ENCODE measurements around the gene FAM117A. TPM values are rescaled to one million over a fixed set of nuclear protein-coding genes. Genes with fewer than 3 reads are reported as not detected.

FAM117A gene
- total and polyA plus RNA-seq, 2 of the 8 experiments (the other 6 are each of a cell fraction or from before 2014, with no cell fraction given), result 28.4 to 45.7 TPM

GRCh38 chr17:49703557-49704277 lies 60.2 kb downstream of the FAM117A start:
- no peak overlapping the region for H3K4me3 ChIP-seq (ENCODE audit: extremely low read depth in 1 of 4, insufficient read depth in 2 of 4, low read depth in 3 of 4, low read length in 4 of 4)
- no peak overlapping the region; the same call in 1 of the 2 replicates for H4K8ac ChIP-seq (ENCODE audit: extremely low read depth, insufficient read depth, low read length)
- H2BK120ac ChIP-seq (replicated peaks; ENCODE audit: low read depth, low read length), result no peak overlapping the region
- H2BK5ac ChIP-seq (ENCODE audit: low read depth, low read length), result no peak overlapping the region
- ChIA-PET POLR2A (ENCODE audit: partially characterized antibody) (interaction anchor here (1.0 to 1.8 kb wide), 4 partner anchors 60 to 162 kb away, joined by 3 to 4 read pairs (median 4); partner anchors contain the start of gene FAM117A), CTCF (ENCODE audit: partially characterized antibody) (interaction anchor here (0.8 to 19.2 kb wide), 25 partner anchors 8 to 293 kb away, joined by 3 to 310 read pairs (median 4); partner anchors contain the start of genes NXPH3 and SPOP)
- H3K4me1 ChIP-seq (replicated peaks in 1 of 4; ENCODE audit: control insufficient read depth in 3 of 4, insufficient read depth in 4 of 4, low read length in 3 of 4), result peaks cover 2 to 4% (median 3%) of the 10 kb centered on the region in 4 experiments; a peak in 6 of 7 replicates
- WGBS, 2 experiments (ENCODE audit: extremely low coverage in 1 of 2, insufficient coverage in 1 of 2, insufficient read length in 1 of 2, insufficient replicate concordance in 2 of 2, low coverage in 1 of 2, low lambda C conversion rate in 2 of 2, missing lambda C conversion rate in 1 of 2), result 90% methylated on average over 6 of the region's 6 CpGs; no CpG with 5 or more reads in 1 of the 2 experiments
- H3K9me3 ChIP-seq (ENCODE audit: insufficient read depth in 2 of 2, low read depth in 1 of 2, low read length in 1 of 2), result no peaks in the 10 kb centered on the region
- H2BK12ac ChIP-seq (ENCODE audit: low read depth, low read length), result no peak overlapping the region
- no peak overlapping the region for H3K56ac ChIP-seq (replicated peaks; ENCODE audit: insufficient read length, low read depth, low read length)
- H3K23ac ChIP-seq (ENCODE audit: insufficient read length), result no peak overlapping the region
- no peak overlapping the region for H2AK5ac ChIP-seq (ENCODE audit: low read depth, low read length)
- H4K5ac ChIP-seq (ENCODE audit: insufficient read length, low read depth, low read length), result no peak overlapping the region
- no peak overlapping the region for H3K14ac ChIP-seq (ENCODE audit: insufficient read length)
- no peaks in the 10 kb centered on the region for H4K20me1 ChIP-seq (replicated peaks in 1 of 2; ENCODE audit: control insufficient read depth in 1 of 2, insufficient read depth in 2 of 2, low read length in 2 of 2)
- H3K27ac ChIP-seq (ENCODE audit: low read depth, low read length), result no peak overlapping the region
- H3K79me2 ChIP-seq (ENCODE audit: control insufficient read depth in 1 of 2, insufficient read depth in 2 of 2, low read length in 2 of 2), result peaks cover 2 to 20% of the 10 kb centered on the region in 2 experiments; a peak in 3 of 4 replicates
- FAIRE-seq, result peak; percentile 45
- DNase-seq (ENCODE audit: low read depth in 1 of 2, low spot score in 2 of 2), result no peak
- no peak overlapping the region for H4K91ac ChIP-seq (replicated peaks; ENCODE audit: insufficient read length, low read length)
- no peak overlapping the region for H3K9ac ChIP-seq (replicated peaks in 1 of 4; ENCODE audit: extremely low read depth in 1 of 4, low read depth in 3 of 4, low read length in 3 of 4)
- H2AFZ ChIP-seq (ENCODE audit: low read length), result no peak overlapping the region
- H3K18ac ChIP-seq (ENCODE audit: extremely low read depth, low read length), result no peak overlapping the region
- no peak overlapping the region for H2BK20ac ChIP-seq (ENCODE audit: low read length)
- no peak overlapping the region for H3K4ac ChIP-seq (replicated peaks; ENCODE audit: insufficient read length, low read depth, low read length)
- H3K4me2 ChIP-seq (ENCODE audit: insufficient read depth in 1 of 2, low read depth in 2 of 2, low read length in 2 of 2), result no peak overlapping the region
- H3K27me3 ChIP-seq (replicated peaks in 1 of 4; ENCODE audit: control insufficient read depth in 3 of 4, extremely low read depth in 1 of 4, insufficient read depth in 3 of 4, low read length in 3 of 4), result no peaks in the 10 kb centered on the region
- no peaks in the 10 kb centered on the region; the same call in 1 of the 2 replicates for H3K79me1 ChIP-seq (ENCODE audit: low read depth, low read length)
- peaks cover 20 to 49% (median 45%) of the 10 kb centered on the region in 4 experiments for H3K36me3 ChIP-seq (ENCODE audit: control insufficient read depth in 2 of 4, insufficient read depth in 4 of 4, low read length in 3 of 4)
- H3K23me2 ChIP-seq (ENCODE audit: low read depth, low read length), result peaks cover 6% of the 10 kb centered on the region; the same call in 1 of the 2 replicates
- no peak overlapping the region for H2BK15ac ChIP-seq (ENCODE audit: low read length)
- TF ChIP-seq ATF2 (IDR thresholded peaks at IDR 0.05; ENCODE audit: low read length) (no peak), RAD21 (IDR thresholded peaks at IDR 0.05 in 1 of 2, conservative IDR thresholded peaks at IDR 0.05 in 1 of 2; ENCODE audit: low read depth in 2 of 2, low read length in 2 of 2) (peak; percentile 53 to 62)
- TF ChIP-seq, protein P1, sequence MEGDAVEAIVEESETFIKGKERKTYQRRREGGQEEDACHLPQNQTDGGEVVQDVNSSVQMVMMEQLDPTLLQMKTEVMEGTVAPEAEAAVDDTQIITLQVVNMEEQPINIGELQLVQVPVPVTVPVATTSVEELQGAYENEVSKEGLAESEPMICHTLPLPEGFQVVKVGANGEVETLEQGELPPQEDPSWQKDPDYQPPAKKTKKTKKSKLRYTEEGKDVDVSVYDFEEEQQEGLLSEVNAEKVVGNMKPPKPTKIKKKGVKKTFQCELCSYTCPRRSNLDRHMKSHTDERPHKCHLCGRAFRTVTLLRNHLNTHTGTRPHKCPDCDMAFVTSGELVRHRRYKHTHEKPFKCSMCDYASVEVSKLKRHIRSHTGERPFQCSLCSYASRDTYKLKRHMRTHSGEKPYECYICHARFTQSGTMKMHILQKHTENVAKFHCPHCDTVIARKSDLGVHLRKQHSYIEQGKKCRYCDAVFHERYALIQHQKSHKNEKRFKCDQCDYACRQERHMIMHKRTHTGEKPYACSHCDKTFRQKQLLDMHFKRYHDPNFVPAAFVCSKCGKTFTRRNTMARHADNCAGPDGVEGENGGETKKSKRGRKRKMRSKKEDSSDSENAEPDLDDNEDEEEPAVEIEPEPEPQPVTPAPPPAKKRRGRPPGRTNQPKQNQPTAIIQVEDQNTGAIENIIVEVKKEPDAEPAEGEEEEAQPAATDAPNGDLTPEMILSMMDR (IDR thresholded peaks at IDR 0.05; ENCODE audit: control extremely low read depth in 1 of 3, insufficient read depth in 1 of 3, low read depth in 1 of 3, low read length in 3 of 3), result peak; percentile 62 to 74 (median 63)

Data from H1 (cell line).